GM18873 (cell line): Measurements from ENCODE around the gene ASCL4.
"Not testable (repeated sequence)": the region's sequence is repeated elsewhere in the genome, so short reads cannot be mapped to it uniquely, and the experiment has no call there.

Experiments
- ATAC-seq: cut with Tn5 transposase; IDR thresholded peaks from one replicate; pipeline ENCODE4 v1.9.1; 2021; ENCODE audit warnings: mild to moderate bottlenecking, moderate library complexity, moderate number of reproducible peaks; ENCODE audit not compliant: unreplicated experiment, low FRiP score

The ASCL4 gene

GRCh38 chr12:107774349-107775029, at the start of gene ASCL4:
Gene ASCL4 (plus strand): TSS chr12:107774704. CDS start chr12:107775219, 515 bp downstream.
- no peak for ATAC-seq

GRCh38 chr12:107727327-107727726, 47.2 kb upstream of the ASCL4 start:
- not testable (repeated sequence) for ATAC-seq

GRCh38 chr12:107727742-107728141, 46.8 kb upstream of the ASCL4 start:
- ATAC-seq = not testable (repeated sequence)

GRCh38 chr12:107730618-107731341, 43.7 kb upstream of the ASCL4 start:
- ATAC-seq = no peak

- no peak for ATAC-seq
Measured at GRCh38 chr12:107731366-107731765, 43.1 kb upstream of the ASCL4 start.

- no peak for ATAC-seq
Measured at GRCh38 chr12:107732365-107732764, 42.1 kb upstream of the ASCL4 start.

- no peak for ATAC-seq
Measured at GRCh38 chr12:107734139-107734538, 40.4 kb upstream of the ASCL4 start.

- no peak for ATAC-seq
Measured at GRCh38 chr12:107735763-107736162, 38.7 kb upstream of the ASCL4 start.

- ATAC-seq = peak; percentile 90
Measured at GRCh38 chr12:107736914-107737313, 37.6 kb upstream of the ASCL4 start.

- no peak for ATAC-seq
Measured at GRCh38 chr12:107748472-107748871, 26.0 kb upstream of the ASCL4 start.

- no peak for ATAC-seq
Measured at GRCh38 chr12:107749083-107749482, 25.4 kb upstream of the ASCL4 start.

GRCh38 chr12:107759410-107759809, 15.1 kb upstream of the ASCL4 start:
- ATAC-seq = no peak

- peak; percentile 11 for ATAC-seq
Measured at GRCh38 chr12:107760207-107760808, 14.2 kb upstream of the ASCL4 start.

- ATAC-seq = peak; percentile 83
Measured at GRCh38 chr12:107760809-107761501, 13.5 kb upstream of the ASCL4 start, which contains the start of gene PRDM4. Gene PRDM4 (minus strand): TSS chr12:107761137. CDS start chr12:107760515, 622 bp downstream.

GRCh38 chr12:107761502-107761904, 13.0 kb upstream of the ASCL4 start:
- peak; percentile 1 for ATAC-seq

- no peak for ATAC-seq
Measured at GRCh38 chr12:107762874-107763273, 11.6 kb upstream of the ASCL4 start.

- ATAC-seq = no peak
Measured at GRCh38 chr12:107764626-107765025, 9.9 kb upstream of the ASCL4 start.

GRCh38 chr12:107765316-107765715, 9.2 kb upstream of the ASCL4 start:
- no peak for ATAC-seq

- ATAC-seq = no peak
Measured at GRCh38 chr12:107767466-107767865, 7.0 kb upstream of the ASCL4 start.

- no peak for ATAC-seq
Measured at GRCh38 chr12:107775093-107775721, 703 bp downstream of the ASCL4 start.
